GM18867 (cell line): ENCODE data around the gene FZD4.
"Not testable (repeated sequence)": the region's sequence is repeated elsewhere in the genome, so short reads cannot be mapped to it uniquely, and the experiment has no call there.

Source experiments
- ATAC-seq: cut with Tn5 transposase; IDR thresholded peaks from one replicate; pipeline ENCODE4 v1.9.1; 2021; ENCODE audit warnings: mild to moderate bottlenecking, moderate library complexity; ENCODE audit not compliant: unreplicated experiment

The FZD4 gene

DNA sequence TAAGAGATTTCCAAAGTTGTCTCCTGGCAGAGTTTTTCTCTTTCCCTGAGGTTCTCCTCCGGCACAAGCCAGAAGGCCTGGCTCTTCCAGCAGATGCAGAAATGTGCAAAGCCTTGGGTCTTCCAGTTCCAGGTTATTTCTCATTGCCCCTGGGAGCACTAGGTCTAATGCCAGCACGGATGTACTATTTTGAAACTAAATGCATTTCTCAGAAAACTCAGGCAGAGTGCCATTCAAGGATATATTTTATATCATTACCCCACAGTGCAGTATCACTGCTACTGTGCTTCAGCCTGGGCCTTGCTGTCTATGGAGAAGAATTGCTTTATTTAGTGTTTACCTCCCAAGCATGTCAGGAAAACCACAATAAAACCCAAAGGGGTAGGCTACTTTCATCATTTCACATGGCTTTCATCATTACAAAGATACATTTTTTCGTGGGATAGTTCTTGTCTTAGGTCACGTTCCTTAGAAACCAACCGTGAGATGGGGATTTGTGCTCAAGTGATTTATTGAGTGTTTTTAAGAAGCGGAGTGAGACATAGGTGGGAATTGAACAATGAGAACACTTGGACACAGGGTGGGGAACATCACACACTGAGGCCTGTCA lies 22.4 kb upstream of the FZD4 start:
- no peak for ATAC-seq

DNA sequence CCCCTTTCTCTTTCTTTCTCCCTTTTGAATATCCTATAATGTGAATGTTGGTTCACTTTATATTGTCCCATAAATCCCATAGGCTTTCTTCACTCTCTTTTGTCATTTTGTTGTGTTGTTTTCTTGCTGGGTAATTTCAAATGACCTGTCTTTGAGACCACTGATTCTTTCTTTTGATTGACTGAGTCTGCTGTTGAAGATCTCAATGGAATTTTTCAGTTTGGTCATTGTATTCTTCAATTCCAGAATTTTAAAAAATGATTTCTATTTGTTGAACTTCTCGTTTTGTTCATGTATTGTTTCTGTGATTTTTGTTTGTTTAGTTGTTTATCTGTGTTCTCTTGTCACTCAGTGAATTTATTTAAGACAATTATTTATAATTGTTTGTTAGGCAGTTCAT lies 17.5 kb upstream of the FZD4 start:
- no peak for ATAC-seq

DNA sequence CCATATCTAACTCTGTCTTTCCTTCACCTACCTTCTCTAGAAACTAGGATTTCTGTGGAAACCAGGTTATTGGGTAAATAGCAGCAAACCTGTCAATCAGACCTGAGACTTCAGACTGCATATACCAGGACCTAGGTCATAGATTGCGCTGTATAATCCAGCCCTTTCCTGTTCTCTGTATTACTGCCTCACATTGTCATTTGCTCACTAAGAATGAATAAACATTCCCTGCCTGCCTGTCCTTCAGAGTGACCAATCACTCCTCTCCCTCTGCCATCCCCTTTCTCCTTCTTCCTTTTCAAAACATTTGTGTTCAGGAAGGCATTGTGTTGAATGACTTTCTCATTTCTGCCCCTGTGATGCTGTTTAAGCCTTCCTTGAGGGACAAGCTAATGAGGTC lies 14.1 kb upstream of the FZD4 start:
- ATAC-seq, result no peak

DNA sequence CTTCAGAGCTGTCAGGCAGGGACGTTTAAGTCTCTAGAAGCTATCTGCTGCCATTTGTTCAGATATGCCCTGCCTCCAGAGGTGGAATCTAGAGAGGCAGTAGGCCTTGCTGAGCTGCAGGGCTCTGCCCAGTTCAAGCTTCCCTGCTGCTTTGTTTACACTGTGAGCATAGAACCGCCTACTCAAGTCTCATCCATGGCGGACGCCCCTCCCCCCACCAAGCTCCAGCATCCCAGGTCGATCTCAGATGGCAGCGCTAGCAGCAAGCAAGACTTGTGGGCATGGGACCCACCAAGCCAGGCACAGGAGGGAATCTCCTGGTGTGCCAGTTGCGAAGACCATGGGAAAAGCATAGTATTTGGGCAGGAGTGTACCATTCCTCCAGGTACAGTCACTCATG lies 12.4 kb upstream of the FZD4 start:
- not testable (repeated sequence) for ATAC-seq

GRCh38 chr11:86957976-86958646 lies 2.9 kb upstream of the FZD4 start:
- no peak for ATAC-seq

DNA sequence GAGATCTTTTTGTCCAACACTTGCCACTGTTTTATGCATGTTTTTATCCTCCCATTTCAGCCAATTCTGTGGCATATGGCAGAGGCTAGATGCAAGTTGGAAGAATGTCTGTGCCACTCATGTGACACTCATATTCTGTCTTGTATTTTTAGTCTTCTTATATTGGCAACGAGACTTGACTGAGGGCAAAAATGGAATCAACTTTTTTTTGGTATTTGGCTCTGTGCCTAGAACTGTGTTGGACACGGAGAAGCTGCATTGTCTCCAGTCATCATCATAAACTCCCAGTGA lies 1.7 kb upstream of the FZD4 start:
- no peak for ATAC-seq

GRCh38 chr11:86955111-86955360 lies 159 bp downstream of the FZD4 start:
- ATAC-seq, result peak; percentile 0

DNA sequence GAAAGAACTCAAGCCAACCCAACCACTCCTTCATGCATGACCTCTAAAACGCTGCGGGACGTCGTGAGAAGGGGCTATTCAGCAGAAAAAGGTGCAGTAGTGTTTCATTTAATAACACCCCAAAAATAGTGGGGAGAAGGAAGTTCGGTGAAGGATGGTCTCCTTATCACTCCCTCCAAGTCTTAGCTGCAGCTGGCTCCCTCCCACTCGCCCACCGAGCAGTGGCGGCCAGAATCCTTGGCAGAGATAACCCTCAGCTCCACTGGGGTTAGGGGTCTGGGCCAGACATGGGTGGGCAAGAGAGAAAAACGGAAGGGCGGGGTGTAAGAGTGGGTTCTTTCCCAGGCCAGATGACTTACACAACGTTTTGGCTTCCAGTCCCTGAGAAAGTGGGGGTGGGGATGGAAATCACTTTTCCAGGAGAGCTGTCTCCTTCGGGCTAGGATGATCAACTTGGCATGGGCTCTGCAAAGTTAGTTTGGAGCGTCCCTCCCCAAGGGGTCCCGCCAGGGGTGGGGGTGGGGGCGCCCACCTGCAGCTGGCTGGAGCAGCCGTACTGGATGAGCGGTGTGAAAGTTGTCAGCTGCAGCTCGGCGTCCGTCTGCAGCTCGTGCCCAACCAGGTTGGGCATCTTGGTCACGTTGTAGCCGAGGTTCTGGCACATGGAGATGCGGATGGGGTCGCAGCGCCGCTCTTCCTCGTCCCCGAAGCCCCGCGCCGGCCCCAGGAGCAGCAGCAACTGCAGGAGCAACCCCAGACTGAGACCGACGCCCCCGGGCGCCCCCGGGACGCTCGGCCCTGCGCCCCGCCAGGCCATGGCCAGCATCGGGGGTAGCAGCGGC lies 705 bp downstream of the FZD4 start:
- ATAC-seq, result no peak

DNA sequence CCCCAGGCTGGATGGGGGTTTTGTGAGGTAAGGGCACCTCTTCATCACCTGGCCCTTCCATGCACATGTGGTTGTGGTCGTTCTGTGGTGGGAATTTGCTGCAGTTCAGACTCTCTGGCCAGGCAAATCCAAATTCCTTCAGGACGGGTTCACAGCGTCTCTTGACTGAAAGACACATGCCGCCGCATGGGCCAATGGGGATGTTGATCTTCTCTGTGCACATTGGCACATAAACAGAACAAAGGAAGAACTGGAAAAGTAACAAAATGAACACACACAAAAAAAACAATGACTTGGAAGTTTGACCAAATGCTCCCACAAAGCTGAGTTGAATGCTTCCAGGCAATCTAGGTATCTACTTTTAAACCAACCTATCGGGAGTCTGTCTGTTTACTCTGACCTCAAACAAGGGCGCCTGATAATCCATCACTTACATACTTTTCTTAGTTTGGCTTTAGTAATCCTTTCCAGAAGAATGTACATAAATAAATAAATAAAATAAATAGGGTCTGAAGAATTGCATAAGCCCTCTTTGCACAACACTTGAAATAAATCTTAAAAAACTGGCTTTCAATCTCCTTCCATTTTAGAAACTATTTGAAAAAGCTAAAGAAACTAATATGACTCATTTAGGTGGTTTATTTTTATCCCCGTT lies 2.8 kb downstream of the FZD4 start:
- no peak for ATAC-seq

GRCh38 chr11:86951706-86952105 lies 3.5 kb downstream of the FZD4 start:
- no peak for ATAC-seq

- no peak for ATAC-seq
These were observed 4.6 kb downstream of the FZD4 start for GRCh38 chr11:86950661-86950995.

GRCh38 chr11:86949995-86950660 lies 5.1 kb downstream of the FZD4 start:
- no peak for ATAC-seq

GRCh38 chr11:86948733-86949132 lies 6.5 kb downstream of the FZD4 start:
- ATAC-seq, result no peak

DNA sequence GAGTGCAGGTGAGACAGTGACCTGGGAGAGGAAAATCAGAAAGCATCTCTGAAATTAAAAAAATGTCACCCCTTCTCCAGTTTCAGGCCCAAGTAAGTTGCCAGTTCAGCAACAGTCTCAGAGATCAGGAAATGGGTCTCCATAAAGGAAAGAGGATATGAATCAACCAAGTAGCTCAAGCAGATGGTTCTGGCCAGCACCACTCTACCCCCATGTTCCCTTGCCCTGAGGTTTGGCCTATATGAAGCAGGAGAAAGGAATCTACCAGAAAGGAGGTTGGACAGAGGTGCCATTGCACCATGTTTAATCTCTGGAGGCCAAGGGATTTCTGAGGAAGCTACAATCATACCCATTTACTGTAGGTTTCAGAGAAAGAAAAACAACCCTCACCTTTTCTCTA lies 7.7 kb downstream of the FZD4 start:
- ATAC-seq, result no peak

DNA sequence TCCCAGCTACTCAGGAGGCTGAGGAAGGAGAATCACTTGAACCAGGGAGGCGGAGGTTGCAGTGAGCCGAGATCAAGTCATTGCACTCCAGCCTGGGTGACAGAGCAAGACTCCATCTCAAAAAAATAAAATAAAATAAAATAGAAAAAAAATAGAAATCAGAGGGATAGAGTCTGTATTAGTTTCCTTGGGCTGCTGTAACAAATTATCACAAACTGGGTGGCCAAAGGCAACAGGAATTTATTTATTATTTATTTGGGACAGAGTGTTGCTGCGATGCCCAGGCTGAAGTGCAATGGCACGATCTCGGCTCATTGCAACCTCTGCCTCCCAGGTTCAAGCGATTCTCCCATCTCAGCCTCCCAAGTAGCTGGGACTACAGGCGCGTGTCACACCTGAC lies 11.7 kb downstream of the FZD4 start:
- ATAC-seq, result not testable (repeated sequence)

- ATAC-seq, result no peak
These were observed 13.2 kb downstream of the FZD4 start for GRCh38 chr11:86941871-86942599.

DNA sequence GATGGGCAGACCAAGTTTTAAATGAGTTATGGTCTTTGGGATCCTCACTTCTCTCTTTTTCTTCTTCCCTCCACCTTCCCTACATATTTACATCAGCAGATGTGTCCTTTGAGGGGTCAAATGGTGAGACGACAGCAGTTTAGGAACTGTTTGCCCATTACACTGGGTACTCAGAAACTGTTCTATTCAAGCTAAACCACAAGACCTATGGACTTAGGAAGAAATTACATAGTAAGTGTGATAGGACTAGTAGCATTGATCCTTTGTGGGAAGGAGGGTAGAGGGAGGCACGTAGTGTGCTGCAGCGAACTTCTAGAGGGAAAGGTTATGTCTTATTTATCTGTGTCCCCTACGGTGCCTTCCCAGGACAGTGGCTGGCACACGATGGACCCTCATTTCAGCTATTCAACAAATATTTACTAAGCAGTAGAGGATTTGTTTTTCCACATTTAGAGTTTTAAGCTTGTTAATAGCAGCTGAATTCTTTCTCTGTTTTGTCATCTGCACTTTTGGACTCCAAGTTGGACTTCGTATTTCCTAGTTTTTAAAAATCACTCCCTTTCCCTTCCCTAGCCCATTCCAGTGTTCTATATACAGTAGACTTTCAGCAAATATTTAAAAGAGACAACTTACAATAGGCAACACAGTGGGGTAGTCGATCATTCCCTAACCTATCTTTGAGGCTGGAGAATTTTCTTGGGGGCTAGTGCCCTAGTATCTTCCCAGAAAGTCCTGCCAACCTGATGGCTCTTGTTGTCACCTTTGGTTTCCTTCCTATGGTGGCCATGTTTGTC lies 13.9 kb downstream of the FZD4 start:
- ATAC-seq, result no peak

- no peak for ATAC-seq
These were observed 14.9 kb downstream of the FZD4 start for GRCh38 chr11:86940122-86940777.
